Chondrocyte (in vitro differentiated cells): ENCODE results near the gene ARSK. TPM values are rescaled to one million over a fixed set of nuclear protein-coding genes. Genes with fewer than 3 reads are reported as not detected.

ENCODE experiments used
- DNase-seq: peaks from one replicate; pipeline ENCODE4 v3.0.0; 2021; ENCODE audit warnings: mixed read lengths, low spot score
- H3K27ac Mint-ChIP-seq: one replicate; pipeline ENCODE4 v1.8.0; 2021; ENCODE audit warnings: mild to moderate bottlenecking, moderate library complexity, mixed read lengths; ENCODE audit not compliant: unreplicated experiment
- H3K27me3 Mint-ChIP-seq: 2 replicates; pipeline ENCODE4 v1.8.0; 2021; ENCODE audit warnings: low read depth, mixed read lengths
- H3K36me3 Mint-ChIP-seq: 2 replicates; pipeline ENCODE4 v1.8.0; 2021; ENCODE audit warnings: low read depth, mixed read lengths
- H3K4me1 Mint-ChIP-seq: 2 replicates; pipeline ENCODE4 v1.8.0; 2021; ENCODE audit warnings: low read depth, mild to moderate bottlenecking, mixed read lengths
- H3K4me3 Mint-ChIP-seq: one replicate; pipeline ENCODE4 v1.8.0; 2021; ENCODE audit warnings: mild to moderate bottlenecking, moderate library complexity, mixed read lengths; ENCODE audit not compliant: unreplicated experiment
- H3K9me3 Mint-ChIP-seq: 2 replicates; pipeline ENCODE4 v1.8.0; 2021; ENCODE audit warnings: low read depth, mixed read lengths
- CTCF ChIP-seq: fragments of 200-600 bp; sonication (generic); IDR thresholded peaks from 2 replicates; pipeline ENCODE4 v1.5.0; 2021; ENCODE audit warnings: antibody characterized with exemption, mild to moderate bottlenecking, moderate library complexity
- total RNA-seq: library from RNA; stranded (reverse); gene quantifications from 3 replicates; pipeline ENCODE4 v1.2.1, GENCODE V29; 2021

The ARSK gene
- total RNA-seq, 1 donor from 2014 or later, result 10.0 TPM

GRCh38 chr5:95606419-95606818 lies 51.5 kb downstream of the ARSK start:
- TF ChIP-seq CTCF, result no peak
- Mint-ChIP-seq H3K9me3 (no peaks in the 10 kb centered on the region), H3K4me3 (no peak overlapping the region), H3K27me3 (no peaks in the 10 kb centered on the region), H3K36me3 (peaks cover 5% of the 10 kb centered on the region), H3K4me1 (no peaks in the 10 kb centered on the region), H3K27ac (no peak overlapping the region)
- DNase-seq, result no peak

- H3K36me3 Mint-ChIP-seq, result peaks cover 1% of the 10 kb centered on the region
- H3K4me1 Mint-ChIP-seq, result no peaks in the 10 kb centered on the region
- peaks cover 6% of the 10 kb centered on the region for H3K9me3 Mint-ChIP-seq
- no peaks in the 10 kb centered on the region for H3K27me3 Mint-ChIP-seq
- no peak overlapping the region for H3K4me3 Mint-ChIP-seq
- H3K27ac Mint-ChIP-seq, result no peak overlapping the region
- no peak for DNase-seq
- TF ChIP-seq CTCF, result no peak
Measured at GRCh38 chr5:95609711-95610110, 54.8 kb downstream of the ARSK start.

- TF ChIP-seq CTCF, result no peak
- peaks cover 1% of the 10 kb centered on the region for H3K36me3 Mint-ChIP-seq
- no peak for DNase-seq
- no peaks in the 10 kb centered on the region for H3K27me3 Mint-ChIP-seq
- H3K9me3 Mint-ChIP-seq, result peaks cover 6% of the 10 kb centered on the region
- no peaks in the 10 kb centered on the region for H3K4me1 Mint-ChIP-seq
- no peak overlapping the region for H3K4me3 Mint-ChIP-seq
- H3K27ac Mint-ChIP-seq, result no peak overlapping the region
Measured at GRCh38 chr5:95610546-95610945, 55.6 kb downstream of the ARSK start.

- peaks cover 6% of the 10 kb centered on the region for H3K9me3 Mint-ChIP-seq
- no peaks in the 10 kb centered on the region for H3K27me3 Mint-ChIP-seq
- no peak for DNase-seq
- no peak for TF ChIP-seq CTCF
- H3K27ac Mint-ChIP-seq, result no peak overlapping the region
- no peaks in the 10 kb centered on the region for H3K4me1 Mint-ChIP-seq
- no peak overlapping the region for H3K4me3 Mint-ChIP-seq
- H3K36me3 Mint-ChIP-seq, result peaks cover 1% of the 10 kb centered on the region
Measured at GRCh38 chr5:95611396-95611795, 56.5 kb downstream of the ARSK start.

GRCh38 chr5:95613514-95613913 lies 58.6 kb downstream of the ARSK start:
- Mint-ChIP-seq H3K4me3 (no peak overlapping the region), H3K36me3 (peaks cover 1% of the 10 kb centered on the region), H3K9me3 (peaks cover 6% of the 10 kb centered on the region), H3K27ac (no peak overlapping the region), H3K4me1 (peaks cover 8% of the 10 kb centered on the region), H3K27me3 (no peaks in the 10 kb centered on the region)
- DNase-seq, result no peak
- TF ChIP-seq CTCF, result no peak
